B cell (primary cell): ENCODE data around the gene ZNF575.

Source experiments
- EZH2 ChIP-seq: IDR thresholded peaks from 2 replicates; pipeline ENCODE4 v1.6.1; 2012; ENCODE audit warnings: borderline replicate concordance, low read depth, mild to moderate bottlenecking, moderate library complexity, low read length; ENCODE audit not compliant: insufficient read depth, poor library complexity, severe bottlenecking
- TF ChIP-seq, protein P1 (sequence below): fragments of 200-600 bp; IDR thresholded peaks from one replicate; pipeline ENCODE4 v1.8.0; 2022; ENCODE audit warnings: antibody characterized with exemption, mild to moderate bottlenecking

DNA sequence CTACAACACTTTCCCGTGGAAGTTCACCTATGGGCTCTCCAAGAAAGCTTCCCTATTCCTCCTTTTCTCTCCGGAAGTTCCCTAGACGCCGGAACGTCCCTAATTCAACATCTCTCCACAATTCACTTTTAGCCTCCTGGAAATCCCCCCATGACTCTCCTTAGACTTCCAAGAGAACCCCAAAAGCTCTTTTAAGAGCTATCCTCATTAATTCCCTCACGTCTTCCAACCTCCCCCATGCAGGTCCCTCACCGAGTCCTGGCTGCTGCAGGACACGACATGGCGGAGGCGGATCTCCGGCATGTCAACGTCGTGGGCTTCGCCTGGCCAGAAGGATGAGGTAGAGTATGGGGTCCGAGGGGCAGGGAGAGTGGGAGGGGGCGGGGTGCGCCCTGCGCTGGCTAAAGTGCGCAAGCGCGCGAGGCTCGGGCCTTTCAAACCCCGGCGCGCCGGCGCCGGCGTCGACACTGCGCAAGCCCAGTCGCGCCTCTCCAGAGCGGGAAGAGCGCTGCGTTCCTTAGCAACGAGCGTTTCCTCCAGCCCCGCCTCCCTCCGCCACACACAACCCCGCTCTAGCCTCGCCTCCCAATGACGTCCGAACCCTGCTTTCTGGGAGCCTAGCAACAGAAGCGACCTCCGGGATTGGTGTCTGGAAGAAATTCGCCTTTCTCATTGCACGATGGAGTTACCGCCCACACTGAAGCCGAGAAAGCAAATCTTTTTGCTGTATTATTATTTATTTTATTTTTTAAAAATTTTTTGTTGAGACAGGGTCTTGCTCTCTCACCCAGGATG, 42.4 kb downstream of the ZNF575 start, which contains the start of the genes PINLYP and XRCC1:
- TF ChIP-seq, protein P1, sequence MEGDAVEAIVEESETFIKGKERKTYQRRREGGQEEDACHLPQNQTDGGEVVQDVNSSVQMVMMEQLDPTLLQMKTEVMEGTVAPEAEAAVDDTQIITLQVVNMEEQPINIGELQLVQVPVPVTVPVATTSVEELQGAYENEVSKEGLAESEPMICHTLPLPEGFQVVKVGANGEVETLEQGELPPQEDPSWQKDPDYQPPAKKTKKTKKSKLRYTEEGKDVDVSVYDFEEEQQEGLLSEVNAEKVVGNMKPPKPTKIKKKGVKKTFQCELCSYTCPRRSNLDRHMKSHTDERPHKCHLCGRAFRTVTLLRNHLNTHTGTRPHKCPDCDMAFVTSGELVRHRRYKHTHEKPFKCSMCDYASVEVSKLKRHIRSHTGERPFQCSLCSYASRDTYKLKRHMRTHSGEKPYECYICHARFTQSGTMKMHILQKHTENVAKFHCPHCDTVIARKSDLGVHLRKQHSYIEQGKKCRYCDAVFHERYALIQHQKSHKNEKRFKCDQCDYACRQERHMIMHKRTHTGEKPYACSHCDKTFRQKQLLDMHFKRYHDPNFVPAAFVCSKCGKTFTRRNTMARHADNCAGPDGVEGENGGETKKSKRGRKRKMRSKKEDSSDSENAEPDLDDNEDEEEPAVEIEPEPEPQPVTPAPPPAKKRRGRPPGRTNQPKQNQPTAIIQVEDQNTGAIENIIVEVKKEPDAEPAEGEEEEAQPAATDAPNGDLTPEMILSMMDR = no peak
- no peak for TF ChIP-seq EZH2
